Measurements from ENCODE around the gene DLGAP1. TPM values are rescaled to one million over a fixed set of nuclear protein-coding genes. Genes with fewer than 3 reads are reported as not detected.

Gene DLGAP1
- total and polyA plus RNA-seq, 2 of the 13 experiments (the other 11 are each of a cell fraction or from before 2014, with no cell fraction given), result 0.01 TPM; not detected in 1

GRCh38 chr18:4134700-4135099 lies 320.4 kb downstream of the DLGAP1 start:
- no peak overlapping the region for H3K27ac ChIP-seq (ENCODE audit: extremely low read length, insufficient read depth, low read length)

GRCh38 chr18:4130734-4131719 lies 324.1 kb downstream of the DLGAP1 start:
- H3K79me2 ChIP-seq (ENCODE audit: insufficient read depth, low read length), result no peaks in the 10 kb centered on the region
- ChIA-PET POLR2A (no interaction called here), CTCF (ENCODE audit: low intra/inter-chr PET ratio, low total read pairs) (no interaction called here)
- H2AFZ ChIP-seq (ENCODE audit: low read length), result no peak overlapping the region
- no TSS peak for BruUV-seq (replicated peaks)
- no peaks in the 10 kb centered on the region for H3K4me1 ChIP-seq (ENCODE audit: insufficient read depth, low read length)
- H3K4me2 ChIP-seq (ENCODE audit: low read depth, low read length), result no peak overlapping the region
- in situ Hi-C loops (cut with HindIII; ENCODE audit: extremely low pct_ligation_motif_present, low pct_unique_long_range_greater_than_20kb), result no loop called here
- no peaks in the 10 kb centered on the region for H4K20me1 ChIP-seq (ENCODE audit: insufficient read depth, low read length)
- WGBS (ENCODE audit: low lambda C conversion rate), result 5% methylated on average over 12 of the region's 12 CpGs
- intact Hi-C loops (cut with micrococcal nuclease; ENCODE audit: unreplicated experiment), result no loop called here
- H3K9me3 ChIP-seq (ENCODE audit: low read length), result no peaks in the 10 kb centered on the region
- DNase-seq (ENCODE audit: low spot score), result no peak
- no peak for FAIRE-seq
- ATAC-seq, result no peak
- H3K36me3 ChIP-seq (replicated peaks in 1 of 2; ENCODE audit: control insufficient read depth in 1 of 2, insufficient read depth in 2 of 2, low read length in 2 of 2), result no peaks in the 10 kb centered on the region
- no peak overlapping the region for H3K4me3 ChIP-seq (replicated peaks in 1 of 3; ENCODE audit: insufficient read depth in 1 of 3, low read depth in 2 of 3, low read length in 3 of 3)
- 0 out of 5 replicates have a peak, but pooled peaks cover 0 to 2% of the 10 kb centered on the region in 2 experiments for H3K27me3 ChIP-seq (ENCODE audit: control insufficient read depth in 1 of 2, insufficient read depth in 2 of 2, low read length in 2 of 2)
- H3K27ac ChIP-seq (ENCODE audit: extremely low read length, insufficient read depth, low read length), result no peak overlapping the region
- no peak overlapping the region for H3K9ac ChIP-seq (ENCODE audit: insufficient read depth, low read depth, low read length)
- no peak for TF ChIP-seq RERE (CRISPR knock-in tag; IDR thresholded peaks at IDR 0.05; ENCODE audit: low read depth)
- TF ChIP-seq MNT (IDR thresholded peaks at IDR 0.05), result peak; percentile 45; the same call in 1 of the 2 replicates

More at GRCh38 chr18:4134700-4135099, 320.4 kb downstream of the DLGAP1 start:
- H3K4me1 ChIP-seq (ENCODE audit: insufficient read depth, low read length), result no peaks in the 10 kb centered on the region
- H3K9me3 ChIP-seq (ENCODE audit: low read length), result no peaks in the 10 kb centered on the region
- intact Hi-C loops (cut with micrococcal nuclease; ENCODE audit: unreplicated experiment), result no loop called here
- 30% methylated on average over 6 of the region's 6 CpGs for WGBS (ENCODE audit: low lambda C conversion rate)
- FAIRE-seq (no peak), ATAC-seq (no peak), DNase-seq (ENCODE audit: low spot score) (no peak)
- H3K79me2 ChIP-seq (ENCODE audit: insufficient read depth, low read length), result no peaks in the 10 kb centered on the region
- CTCF ChIA-PET (ENCODE audit: low intra/inter-chr PET ratio, low total read pairs), result no interaction called here
- no peak overlapping the region for H3K4me3 ChIP-seq (replicated peaks in 1 of 3; ENCODE audit: insufficient read depth in 1 of 3, low read depth in 2 of 3, low read length in 3 of 3)
- in situ Hi-C loops (cut with HindIII; ENCODE audit: extremely low pct_ligation_motif_present, low pct_unique_long_range_greater_than_20kb), result no loop called here
- H3K9ac ChIP-seq (ENCODE audit: insufficient read depth, low read depth, low read length), result no peak overlapping the region
- H3K27me3 ChIP-seq (ENCODE audit: control insufficient read depth in 1 of 2, insufficient read depth in 2 of 2, low read length in 2 of 2), result no peaks in the 10 kb centered on the region
- TF ChIP-seq ZNF644 (CRISPR knock-in tag; IDR thresholded peaks at IDR 0.05; ENCODE audit: low read depth) (no peak), HNRNPK (IDR thresholded peaks at IDR 0.05; ENCODE audit: low read depth, low read length, poor library complexity, severe bottlenecking) (no peak), ZNF556 (CRISPR knock-in tag; IDR thresholded peaks at IDR 0.05; ENCODE audit: borderline replicate concordance) (no peak), ZSCAN22 (CRISPR knock-in tag; IDR thresholded peaks at IDR 0.05) (no peak), NR0B2 (CRISPR knock-in tag; IDR thresholded peaks at IDR 0.05) (no peak), SIN3A (IDR thresholded peaks at IDR 0.05; ENCODE audit: borderline replicate concordance, low read depth, low read length) (no peak), RCOR2 (CRISPR knock-in tag; IDR thresholded peaks at IDR 0.05) (no peak), KAT7 (CRISPR knock-in tag; IDR thresholded peaks at IDR 0.05; ENCODE audit: borderline replicate concordance) (no peak)
- POLR2A ChIA-PET, result no interaction called here
- BruUV-seq (replicated peaks), result no TSS peak
- H2AFZ ChIP-seq (ENCODE audit: low read length), result no peak overlapping the region
- no peaks in the 10 kb centered on the region for H4K20me1 ChIP-seq (ENCODE audit: insufficient read depth, low read length)
- H3K4me2 ChIP-seq (ENCODE audit: low read depth, low read length), result no peak overlapping the region
- H3K36me3 ChIP-seq (replicated peaks in 1 of 2; ENCODE audit: control insufficient read depth in 1 of 2, insufficient read depth in 2 of 2, low read length in 2 of 2), result no peaks in the 10 kb centered on the region

All from HepG2 (cell line).